Duodenal mucosa (tissue), 2 donors: ENCODE results near the gene GAL.
"Not testable (repeated sequence)": the region's sequence is repeated elsewhere in the genome, so short reads cannot be mapped to it uniquely, and the experiment has no call there.

Experiments
- H3K27ac ChIP-seq: one replicate; pipeline ENCODE4 v1.7.0; 2013; ENCODE audit warnings: low read depth, low read length
- H3K27me3 ChIP-seq, 2 donors: one replicate each; pipeline ENCODE4 v1.7.0; 2013; ENCODE audit warnings: low read length in 2 of 2, control low read depth in 1 of 2; ENCODE audit not compliant: insufficient read depth in 2 of 2, control insufficient read depth in 1 of 2
- H3K36me3 ChIP-seq, 2 donors: one replicate each; pipeline ENCODE4 v1.7.0; 2013; ENCODE audit warnings: low read length in 2 of 2, control low read depth in 1 of 2; ENCODE audit not compliant: insufficient read depth in 2 of 2, control insufficient read depth in 1 of 2
- H3K4me1 ChIP-seq, 2 donors: one replicate each; pipeline ENCODE4 v1.7.0; 2013; ENCODE audit warnings: low read length in 2 of 2, control low read depth in 1 of 2; ENCODE audit not compliant: insufficient read depth in 2 of 2, control insufficient read depth in 1 of 2
- H3K4me3 ChIP-seq, 2 donors: one replicate each; pipeline ENCODE4 v1.7.0; 2013; ENCODE audit warnings: low read length in 2 of 2, low read depth in 1 of 2
- H3K9ac ChIP-seq, 2 donors: one replicate each; pipeline ENCODE4 v1.7.0; 2013; ENCODE audit warnings: low read length in 2 of 2, low read depth in 1 of 2
- H3K9me3 ChIP-seq, 2 donors: one replicate each; pipeline ENCODE4 v1.7.0; 2013; ENCODE audit warnings: low read length in 2 of 2, control low read depth in 1 of 2; ENCODE audit not compliant: control insufficient read depth in 1 of 2

The GAL gene

GRCh38 chr11:68684385-68685356 is at the start of gene GAL:
TSS of gene GAL (plus strand) at chr11:68684544. CDS start at chr11:68684924, 380 bp downstream.
- H3K36me3 ChIP-seq, result no peaks in the 10 kb centered on the region
- H3K27me3 ChIP-seq, result peaks cover 38 to 42% of the 10 kb centered on the region in 2 donors
- no peak within 1 kb of the TSS for H3K9ac ChIP-seq
- no peak within 1 kb of the TSS for H3K27ac ChIP-seq
- H3K4me3 ChIP-seq, result peak within 1 kb of the TSS in 1 of 2 donors; percentile 32
- H3K4me1 ChIP-seq, result no peaks in the 10 kb centered on the region
- no peaks in the 10 kb centered on the region for H3K9me3 ChIP-seq

- not testable (repeated sequence) for H3K27me3 ChIP-seq, H3K4me1 ChIP-seq, H3K4me3 ChIP-seq, H3K9ac ChIP-seq, H3K9me3 ChIP-seq, H3K36me3 ChIP-seq, H3K27ac ChIP-seq
These were observed 49.7 kb upstream of the GAL start for GRCh38 chr11:68634606-68635005.

- not testable (repeated sequence) for H3K27me3 ChIP-seq, H3K36me3 ChIP-seq, H3K4me1 ChIP-seq, H3K9me3 ChIP-seq, H3K4me3 ChIP-seq, H3K9ac ChIP-seq, H3K27ac ChIP-seq
These were observed 49.2 kb upstream of the GAL start for GRCh38 chr11:68635172-68635571.

GRCh38 chr11:68635883-68636282 is 48.5 kb upstream of the GAL start:
- not testable (repeated sequence) for H3K4me3 ChIP-seq, H3K9ac ChIP-seq, H3K4me1 ChIP-seq, H3K27me3 ChIP-seq, H3K36me3 ChIP-seq, H3K9me3 ChIP-seq, H3K27ac ChIP-seq

GRCh38 chr11:68639322-68639721 is 45.0 kb upstream of the GAL start:
- H3K9me3 ChIP-seq, H3K9ac ChIP-seq, H3K4me3 ChIP-seq, H3K36me3 ChIP-seq, H3K27ac ChIP-seq, H3K4me1 ChIP-seq, H3K27me3 ChIP-seq: not testable (repeated sequence)

- Histone ChIP-seq H3K27me3 (peaks cover 0 to 6% of the 10 kb centered on the region in 2 donors), H3K9ac (no peak overlapping the region), H3K4me3 (no peak overlapping the region), H3K4me1 (no peaks in the 10 kb centered on the region), H3K9me3 (peaks cover 1 to 2% of the 10 kb centered on the region in 2 donors), H3K27ac (no peak overlapping the region), H3K36me3 (no peaks in the 10 kb centered on the region)
These were observed 42.5 kb upstream of the GAL start for GRCh38 chr11:68641880-68642279.

- Histone ChIP-seq H3K9me3 (peaks cover 5% of the 10 kb centered on the region in 2 donors), H3K27ac (no peak overlapping the region), H3K36me3 (no peaks in the 10 kb centered on the region), H3K27me3 (peaks cover 0 to 6% of the 10 kb centered on the region in 2 donors), H3K4me3 (no peak overlapping the region), H3K4me1 (no peaks in the 10 kb centered on the region), H3K9ac (no peak overlapping the region)
These were observed 40.8 kb upstream of the GAL start for GRCh38 chr11:68643585-68643984.

- Histone ChIP-seq H3K36me3 (no peaks in the 10 kb centered on the region), H3K9me3 (peaks cover 5% of the 10 kb centered on the region in 2 donors), H3K4me3 (no peak overlapping the region), H3K4me1 (no peaks in the 10 kb centered on the region), H3K9ac (no peak overlapping the region), H3K27me3 (peaks cover 0 to 3% of the 10 kb centered on the region in 2 donors), H3K27ac (no peak overlapping the region)
These were observed 37.5 kb upstream of the GAL start for GRCh38 chr11:68646832-68647231.

- Histone ChIP-seq H3K9me3 (peaks cover 5% of the 10 kb centered on the region in 2 donors), H3K27me3 (peaks cover 0 to 5% of the 10 kb centered on the region in 2 donors), H3K4me3 (no peak overlapping the region), H3K36me3 (no peaks in the 10 kb centered on the region), H3K9ac (no peak overlapping the region), H3K4me1 (no peaks in the 10 kb centered on the region), H3K27ac (no peak overlapping the region)
These were observed 34.3 kb upstream of the GAL start for GRCh38 chr11:68649851-68650555.

- H3K4me1 ChIP-seq, result no peaks in the 10 kb centered on the region
- H3K27me3 ChIP-seq, result peaks cover 0 to 9% of the 10 kb centered on the region in 2 donors
- H3K9ac ChIP-seq, result no peak overlapping the region
- H3K27ac ChIP-seq, result no peak overlapping the region
- no peak overlapping the region for H3K4me3 ChIP-seq
- H3K36me3 ChIP-seq, result no peaks in the 10 kb centered on the region
- H3K9me3 ChIP-seq, result peaks cover 5% of the 10 kb centered on the region in 2 donors
These were observed 33.5 kb upstream of the GAL start for GRCh38 chr11:68650801-68651200.
